Stomach (tissue), 4 donors: ENCODE results near the gene PPM1F.

Experiments
- EP300 ChIP-seq: sonication (generic); formaldehyde crosslinking; IDR thresholded peaks from one replicate; pipeline ENCODE4 v1.6.1; 2017; ENCODE audit warnings: antibody characterized with exemption
- POLR2A ChIP-seq, 4 donors: fragments of 450-650 bp; IDR thresholded peaks; one replicate each; pipeline ENCODE4 v1.6.1; 2016; ENCODE audit warnings: antibody characterized with exemption in 4 of 4, control low read depth in 2 of 4, mild to moderate bottlenecking in 1 of 4, moderate library complexity in 1 of 4
- TF ChIP-seq, protein P1 (sequence below), 7 experiments: fragments of 450-650 bp in 4 of 7; fragments of 200-600 bp in 3 of 7; sonication (generic) in 3 of 7; IDR thresholded peaks; one replicate each; pipeline ENCODE4 v1.5.1; 2016 to 2019; ENCODE audit warnings: antibody characterized with exemption in 7 of 7, control low read depth in 2 of 7, mild to moderate bottlenecking in 1 of 7

DNA sequence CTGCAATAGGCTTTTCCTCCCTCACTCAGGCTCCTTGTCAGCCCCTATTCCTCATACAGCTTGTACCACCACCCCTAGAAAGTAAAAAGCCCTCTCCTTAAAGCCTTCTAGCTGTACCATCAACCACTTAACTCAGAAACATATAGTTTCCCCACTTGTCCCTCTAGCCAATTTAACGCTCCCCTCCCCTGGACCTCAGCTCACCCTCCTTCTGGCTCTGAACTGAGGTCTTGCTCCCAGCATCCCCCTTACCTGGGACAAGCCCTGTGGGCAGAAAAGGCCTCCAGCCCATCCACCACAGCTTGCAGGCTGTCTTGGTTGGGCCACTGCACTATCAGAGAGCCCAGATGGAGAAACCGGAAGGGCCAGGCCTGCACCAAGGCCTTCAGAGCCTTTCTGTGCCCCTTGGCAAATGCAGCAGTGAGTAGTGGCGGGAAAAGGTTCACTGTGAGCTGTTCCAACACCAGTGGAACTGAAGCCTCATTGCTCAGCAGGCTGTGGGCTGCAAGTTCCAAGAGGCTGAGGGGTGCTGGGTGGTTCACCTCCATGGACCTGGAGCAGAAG is 42.3 kb upstream of the PPM1F start:
- TF ChIP-seq, protein P1, sequence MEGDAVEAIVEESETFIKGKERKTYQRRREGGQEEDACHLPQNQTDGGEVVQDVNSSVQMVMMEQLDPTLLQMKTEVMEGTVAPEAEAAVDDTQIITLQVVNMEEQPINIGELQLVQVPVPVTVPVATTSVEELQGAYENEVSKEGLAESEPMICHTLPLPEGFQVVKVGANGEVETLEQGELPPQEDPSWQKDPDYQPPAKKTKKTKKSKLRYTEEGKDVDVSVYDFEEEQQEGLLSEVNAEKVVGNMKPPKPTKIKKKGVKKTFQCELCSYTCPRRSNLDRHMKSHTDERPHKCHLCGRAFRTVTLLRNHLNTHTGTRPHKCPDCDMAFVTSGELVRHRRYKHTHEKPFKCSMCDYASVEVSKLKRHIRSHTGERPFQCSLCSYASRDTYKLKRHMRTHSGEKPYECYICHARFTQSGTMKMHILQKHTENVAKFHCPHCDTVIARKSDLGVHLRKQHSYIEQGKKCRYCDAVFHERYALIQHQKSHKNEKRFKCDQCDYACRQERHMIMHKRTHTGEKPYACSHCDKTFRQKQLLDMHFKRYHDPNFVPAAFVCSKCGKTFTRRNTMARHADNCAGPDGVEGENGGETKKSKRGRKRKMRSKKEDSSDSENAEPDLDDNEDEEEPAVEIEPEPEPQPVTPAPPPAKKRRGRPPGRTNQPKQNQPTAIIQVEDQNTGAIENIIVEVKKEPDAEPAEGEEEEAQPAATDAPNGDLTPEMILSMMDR (IDR thresholded peaks at IDR 0.05): no peak
- no peak for TF ChIP-seq EP300
- TF ChIP-seq POLR2A (IDR thresholded peaks at IDR 0.05): no peak
